Endothelial cell of umbilical vein (primary cell): ENCODE measurements around the gene DRP2. TPM values are rescaled to one million over a fixed set of nuclear protein-coding genes. Genes with fewer than 3 reads are reported as not detected.

ENCODE experiments used
- BruUV-seq: library from RNA; stranded (reverse); fragments of 400-500 nt; replicated peaks from 2 replicates; lab custom pipeline; 2021; lab: Mats Ljungman, UMichigan
- CTCF ChIA-PET: fragments of 300-600, 350-600 bp; sonication (Branson Sonifier 250); formaldehyde crosslinking; loops from one replicate; lab custom pipeline; 2021; ENCODE audit warnings: antibody characterized with exemption, inconsistent platforms; lab: Charles Lee
- POLR2A ChIA-PET: fragments of 300-600, 350-600 bp; sonication (Branson Sonifier 250); formaldehyde crosslinking; loops from one replicate; lab custom pipeline; 2021; ENCODE audit warnings: antibody characterized with exemption, inconsistent platforms; lab: Charles Lee
- DNase-seq: peaks from one replicate; pipeline ENCODE4 v3.0.0-alpha.2; 2011; ENCODE audit warnings: low read depth, low spot score
- FAIRE-seq: peaks from 2 replicates; lab custom pipeline; 2011; peaks lifted over from hg19 to GRCh38; lab: Jason Lieb, UNC
- H2AFZ ChIP-seq: 2 replicates; pipeline ENCODE4 v1.6.0; 2012; ENCODE audit warnings: low read depth, low read length, control low read depth, inconsistent platforms
- H3K27ac ChIP-seq: 2 replicates; pipeline ENCODE4 v1.5.1; 2011; ENCODE audit warnings: low read depth, mild to moderate bottlenecking, control low read depth, low read length, moderate library complexity; ENCODE audit not compliant: insufficient read depth
- H3K27me3 ChIP-seq, 2 experiments: 2 replicates each; pipeline versions ENCODE4 v1.6.0 to v1.6.1; 2011; ENCODE audit warnings: low read length in 2 of 2, mixed read lengths in 1 of 2; ENCODE audit not compliant: control insufficient read depth in 2 of 2, insufficient read depth in 2 of 2
- H3K36me3 ChIP-seq, 2 experiments: 2 replicates in 1 of 2; 3 replicates in 1 of 2; pipeline ENCODE4 v1.5.1; 2011; ENCODE audit warnings: low read length in 2 of 2, mild to moderate bottlenecking in 1 of 2, moderate library complexity in 1 of 2; ENCODE audit not compliant: control insufficient read depth in 2 of 2, insufficient read depth in 2 of 2; ENCODE audit errors: extremely low read depth in 1 of 2
- H3K4me1 ChIP-seq: 3 replicates; pipeline ENCODE4 v1.5.1; 2011; ENCODE audit warnings: mild to moderate bottlenecking, low read length; ENCODE audit not compliant: control insufficient read depth, insufficient read depth; ENCODE audit errors: extremely low read depth
- H3K4me2 ChIP-seq: 2 replicates; pipeline ENCODE4 v1.6.1; 2011; ENCODE audit warnings: low read length, control low read depth, mixed read lengths; ENCODE audit not compliant: insufficient read depth
- H3K4me3 ChIP-seq, 3 experiments: fragments of 200-600 bp in 1 of 3; sonication (generic), shearing (Covaris generic) in 1 of 3; replicated peaks in 1 of 3; 2 replicates each; pipeline ENCODE4 v1.5.1; 2011 to 2016; ENCODE audit warnings: control low read depth in 3 of 3, low read length in 3 of 3, mild to moderate bottlenecking in 2 of 3, inconsistent platforms in 1 of 3, low read depth in 1 of 3, moderate library complexity in 1 of 3; ENCODE audit not compliant: insufficient read depth in 1 of 3
- H3K79me2 ChIP-seq: 2 replicates; pipeline ENCODE4 v1.6.0; 2012; ENCODE audit warnings: low read length, inconsistent platforms; ENCODE audit not compliant: control insufficient read depth, insufficient read depth
- H3K9ac ChIP-seq: replicated peaks from 2 replicates; pipeline ENCODE3; 2011; ENCODE audit warnings: low read length, control low read depth; ENCODE audit not compliant: insufficient read depth; ENCODE audit errors: extremely low read depth
- H3K9me1 ChIP-seq: replicated peaks from 3 replicates; pipeline ENCODE4 v1.6.0; 2011; ENCODE audit warnings: mild to moderate bottlenecking, low read length; ENCODE audit not compliant: control insufficient read depth, insufficient read depth; ENCODE audit errors: extremely low read depth
- H3K9me3 ChIP-seq: replicated peaks from 2 replicates; pipeline ENCODE4 v1.5.1; 2012; ENCODE audit warnings: low read length, inconsistent platforms; ENCODE audit not compliant: control insufficient read depth, insufficient read depth
- H4K20me1 ChIP-seq: replicated peaks from 2 replicates; pipeline ENCODE3; 2011; ENCODE audit warnings: mild to moderate bottlenecking, low read length; ENCODE audit not compliant: control insufficient read depth, insufficient read depth; ENCODE audit errors: extremely low read depth
- EZH2 ChIP-seq: IDR thresholded peaks from 2 replicates; pipeline ENCODE4 v1.6.1; 2012; ENCODE audit warnings: borderline replicate concordance, low read depth, mild to moderate bottlenecking, moderate library complexity, low read length, inconsistent platforms; ENCODE audit not compliant: severe bottlenecking
- FOS ChIP-seq: IDR thresholded peaks from 2 replicates; pipeline ENCODE4 v1.6.1; 2011; ENCODE audit warnings: mild to moderate bottlenecking, low read length, moderate library complexity, borderline replicate concordance; ENCODE audit not compliant: insufficient read depth
- GATA2 ChIP-seq: IDR thresholded peaks from 2 replicates; pipeline ENCODE4 v1.7.0; 2011; ENCODE audit warnings: low read depth, mild to moderate bottlenecking, moderate library complexity, mixed read lengths, low read length; ENCODE audit not compliant: insufficient read length, insufficient read depth
- JUN ChIP-seq: IDR thresholded peaks from 2 replicates; pipeline ENCODE4 v1.6.1; 2011; ENCODE audit warnings: borderline replicate concordance, low read depth; ENCODE audit not compliant: insufficient read length, insufficient read depth
- MYC ChIP-seq: IDR thresholded peaks from one replicate; pipeline ENCODE4 v1.6.1; 2011; ENCODE audit warnings: mild to moderate bottlenecking, low read depth, low read length
- POLR2A ChIP-seq: IDR thresholded peaks from 2 replicates; pipeline ENCODE4 v1.6.1; 2012; ENCODE audit warnings: low read depth, mild to moderate bottlenecking, control low read depth, low read length
- dilution Hi-C: fragments of 300-500 bp; cut with MboI; formaldehyde crosslinking; loops from one replicate; pipeline ENCODE4 v1.15.0; 2019; ENCODE audit warnings: low sequenced_read_pairs; ENCODE audit not compliant: extremely low pct_ligation_motif_present
- intact Hi-C: fragments of 100-400 bp; cut with micrococcal nuclease; formaldehyde crosslinking; loops from one replicate; pipeline ENCODE4 v1.10.0; 2022
- polyA plus RNA-seq, 4 experiments: library from polyadenylated mRNA; depleted of rRNA in 3 of 4; stranded (reverse) in 3 of 4; unstranded in 1 of 4; fragments of >200 nt; gene quantifications; 2 replicates each; pipeline versions ENCODE4 v1.2.1 to v1.2.3, GENCODE V29; 2011 to 2012; ENCODE audit warnings: missing spikeins in 1 of 4
- total RNA-seq: library from RNA; stranded (reverse); gene quantifications from 2 replicates; pipeline ENCODE4 v1.2.3, GENCODE V29; 2021
- TF ChIP-seq, protein P1 (sequence below): IDR thresholded peaks from 2 replicates; pipeline ENCODE4 v1.6.1; 2011; ENCODE audit not compliant: insufficient read depth, insufficient read length
- TF ChIP-seq, protein P2 (sequence below), 2 donors: IDR thresholded peaks; 1 replicate in 1 of 2; 2 replicates in 1 of 2; pipeline ENCODE4 v1.5.1; 2011; ENCODE audit warnings: low read length in 2 of 2, mild to moderate bottlenecking in 2 of 2, moderate library complexity in 2 of 2, control low read depth in 1 of 2, inconsistent platforms in 1 of 2, low read depth in 1 of 2; ENCODE audit not compliant: insufficient read depth in 1 of 2; ENCODE audit errors: extremely low read depth in 1 of 2

DRP2 gene
- total and polyA plus RNA-seq, 2 donors (not counting 3 experiments of a cell fraction or from before 2014, with no cell fraction given) = 0.17 to 0.31 TPM

DNA sequence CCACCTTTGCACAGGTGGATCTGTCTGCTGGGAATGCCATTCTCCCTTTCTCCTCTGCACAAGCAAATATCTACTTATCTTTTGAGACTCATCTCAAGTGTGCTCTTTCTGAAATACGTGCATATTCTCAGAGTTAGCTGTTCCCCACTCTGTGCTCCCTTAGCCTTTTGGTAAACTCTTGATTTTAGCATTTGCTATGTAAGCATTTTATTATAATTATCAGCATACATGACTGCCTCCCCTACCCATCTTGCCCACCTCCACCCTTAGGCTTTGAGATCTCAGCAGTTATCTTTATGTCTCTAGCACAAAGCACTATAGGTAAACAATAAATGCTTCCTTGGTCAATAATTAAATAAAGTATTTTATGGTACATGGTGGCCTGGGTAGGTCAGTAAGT is 11.5 kb downstream of the DRP2 start:
- Histone ChIP-seq H3K9me3 (no peaks in the 10 kb centered on the region), H2AFZ (no peak overlapping the region), H4K20me1 (no peaks in the 10 kb centered on the region), H3K9me1 (no peaks in the 10 kb centered on the region), H3K79me2 (no peaks in the 10 kb centered on the region), H3K36me3 (no peaks in the 10 kb centered on the region), H3K9ac (no peak overlapping the region), H3K4me3 (no peak overlapping the region), H3K4me2 (no peak overlapping the region), H3K4me1 (peaks cover 6% of the 10 kb centered on the region), H3K27ac (no peak overlapping the region), H3K27me3 (no peaks in the 10 kb centered on the region)
- TF ChIP-seq FOS (no peak), GATA2 (no peak), JUN (no peak), MYC (no peak), EZH2 (no peak), POLR2A (no peak)
- TF ChIP-seq, protein P1, sequence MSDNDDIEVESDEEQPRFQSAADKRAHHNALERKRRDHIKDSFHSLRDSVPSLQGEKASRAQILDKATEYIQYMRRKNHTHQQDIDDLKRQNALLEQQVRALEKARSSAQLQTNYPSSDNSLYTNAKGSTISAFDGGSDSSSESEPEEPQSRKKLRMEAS = no peak
- TF ChIP-seq, protein P2, sequence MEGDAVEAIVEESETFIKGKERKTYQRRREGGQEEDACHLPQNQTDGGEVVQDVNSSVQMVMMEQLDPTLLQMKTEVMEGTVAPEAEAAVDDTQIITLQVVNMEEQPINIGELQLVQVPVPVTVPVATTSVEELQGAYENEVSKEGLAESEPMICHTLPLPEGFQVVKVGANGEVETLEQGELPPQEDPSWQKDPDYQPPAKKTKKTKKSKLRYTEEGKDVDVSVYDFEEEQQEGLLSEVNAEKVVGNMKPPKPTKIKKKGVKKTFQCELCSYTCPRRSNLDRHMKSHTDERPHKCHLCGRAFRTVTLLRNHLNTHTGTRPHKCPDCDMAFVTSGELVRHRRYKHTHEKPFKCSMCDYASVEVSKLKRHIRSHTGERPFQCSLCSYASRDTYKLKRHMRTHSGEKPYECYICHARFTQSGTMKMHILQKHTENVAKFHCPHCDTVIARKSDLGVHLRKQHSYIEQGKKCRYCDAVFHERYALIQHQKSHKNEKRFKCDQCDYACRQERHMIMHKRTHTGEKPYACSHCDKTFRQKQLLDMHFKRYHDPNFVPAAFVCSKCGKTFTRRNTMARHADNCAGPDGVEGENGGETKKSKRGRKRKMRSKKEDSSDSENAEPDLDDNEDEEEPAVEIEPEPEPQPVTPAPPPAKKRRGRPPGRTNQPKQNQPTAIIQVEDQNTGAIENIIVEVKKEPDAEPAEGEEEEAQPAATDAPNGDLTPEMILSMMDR (IDR thresholded peaks at IDR 0.05; ENCODE audit: extremely low read depth in 1 of 2, insufficient read depth in 1 of 2, low read depth in 1 of 2, low read length in 2 of 2) = no peak
- BruUV-seq = no TSS peak
- CTCF ChIA-PET = no interaction called here
- dilution Hi-C loops (no loop called here), intact Hi-C loops (no loop called here)
- FAIRE-seq (no peak), DNase-seq (no peak)
- POLR2A ChIA-PET = no interaction called here
